OCI-LY3 (cell line): Measurements from ENCODE around the gene CDRT15L2.
"Not testable (repeated sequence)": the region's sequence is repeated elsewhere in the genome, so short reads cannot be mapped to it uniquely, and the experiment has no call there.

Source experiments
- CTCF ChIP-seq: fragments of 200-600, 300-600 bp; sonication (generic); IDR thresholded peaks from 2 replicates; pipeline ENCODE4 v1.5.1; 2014; ENCODE audit warnings: antibody characterized with exemption, low read length, low read depth
- EZH2phosphoT487 ChIP-seq: fragments of 200-600 bp; shearing (Covaris generic); IDR thresholded peaks from 2 replicates; pipeline ENCODE4 v1.6.1; 2018; ENCODE audit warnings: antibody characterized with exemption, mixed run types, low read depth

- not testable (repeated sequence) for TF ChIP-seq CTCF, EZH2phosphoT487
These were observed 46.3 kb upstream of the CDRT15L2 start for GRCh38 chr17:20533206-20533605.
